GM12873 (cell line): Measurements from ENCODE around the gene RIC1.

ENCODE experiments used
- TF ChIP-seq, protein P1 (sequence below): IDR thresholded peaks from 2 replicates; pipeline ENCODE4 v1.5.1; 2012; ENCODE audit warnings: low read depth, mild to moderate bottlenecking, moderate library complexity, low read length, control low read depth; ENCODE audit not compliant: insufficient read depth; ENCODE audit errors: missing control alignments

The RIC1 gene

DNA sequence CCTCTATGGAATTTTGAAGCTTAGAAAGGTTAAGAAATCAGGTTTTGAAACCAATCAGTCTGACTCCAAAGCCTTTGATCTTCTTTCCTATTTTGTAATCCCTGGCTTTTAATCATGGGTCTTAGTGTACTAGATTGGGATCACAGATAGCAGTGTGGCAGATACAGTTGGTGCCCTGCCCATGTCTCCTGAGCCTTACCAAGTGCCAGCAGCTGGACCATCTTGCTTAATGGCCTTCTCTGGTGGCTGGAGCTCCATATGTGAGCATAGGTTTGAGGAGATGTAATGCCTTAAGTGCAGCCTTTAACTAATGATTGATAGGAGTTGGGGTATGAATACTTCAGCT is 16.7 kb upstream of the RIC1 start:
- TF ChIP-seq, protein P1, sequence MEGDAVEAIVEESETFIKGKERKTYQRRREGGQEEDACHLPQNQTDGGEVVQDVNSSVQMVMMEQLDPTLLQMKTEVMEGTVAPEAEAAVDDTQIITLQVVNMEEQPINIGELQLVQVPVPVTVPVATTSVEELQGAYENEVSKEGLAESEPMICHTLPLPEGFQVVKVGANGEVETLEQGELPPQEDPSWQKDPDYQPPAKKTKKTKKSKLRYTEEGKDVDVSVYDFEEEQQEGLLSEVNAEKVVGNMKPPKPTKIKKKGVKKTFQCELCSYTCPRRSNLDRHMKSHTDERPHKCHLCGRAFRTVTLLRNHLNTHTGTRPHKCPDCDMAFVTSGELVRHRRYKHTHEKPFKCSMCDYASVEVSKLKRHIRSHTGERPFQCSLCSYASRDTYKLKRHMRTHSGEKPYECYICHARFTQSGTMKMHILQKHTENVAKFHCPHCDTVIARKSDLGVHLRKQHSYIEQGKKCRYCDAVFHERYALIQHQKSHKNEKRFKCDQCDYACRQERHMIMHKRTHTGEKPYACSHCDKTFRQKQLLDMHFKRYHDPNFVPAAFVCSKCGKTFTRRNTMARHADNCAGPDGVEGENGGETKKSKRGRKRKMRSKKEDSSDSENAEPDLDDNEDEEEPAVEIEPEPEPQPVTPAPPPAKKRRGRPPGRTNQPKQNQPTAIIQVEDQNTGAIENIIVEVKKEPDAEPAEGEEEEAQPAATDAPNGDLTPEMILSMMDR, result no peak

DNA sequence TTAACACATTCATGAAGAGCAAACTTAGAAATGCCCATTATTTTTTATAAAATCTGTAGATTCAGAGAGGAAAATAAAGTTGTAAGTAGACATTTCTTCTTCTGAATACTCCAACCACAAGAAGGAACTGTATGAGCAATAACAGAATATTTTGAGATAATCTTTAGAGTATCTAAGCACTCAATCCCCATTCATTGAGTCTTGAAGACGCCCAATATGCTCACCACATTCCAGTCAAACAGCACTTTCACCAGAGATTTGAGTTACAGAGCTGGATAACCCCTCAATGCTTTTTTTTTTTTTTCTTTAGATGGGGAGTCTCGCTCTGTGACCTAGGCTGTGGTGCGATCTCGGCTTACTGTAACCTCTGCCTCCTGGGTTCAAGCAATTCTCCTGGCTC is 14.7 kb upstream of the RIC1 start:
- TF ChIP-seq, protein P1, result no peak

DNA sequence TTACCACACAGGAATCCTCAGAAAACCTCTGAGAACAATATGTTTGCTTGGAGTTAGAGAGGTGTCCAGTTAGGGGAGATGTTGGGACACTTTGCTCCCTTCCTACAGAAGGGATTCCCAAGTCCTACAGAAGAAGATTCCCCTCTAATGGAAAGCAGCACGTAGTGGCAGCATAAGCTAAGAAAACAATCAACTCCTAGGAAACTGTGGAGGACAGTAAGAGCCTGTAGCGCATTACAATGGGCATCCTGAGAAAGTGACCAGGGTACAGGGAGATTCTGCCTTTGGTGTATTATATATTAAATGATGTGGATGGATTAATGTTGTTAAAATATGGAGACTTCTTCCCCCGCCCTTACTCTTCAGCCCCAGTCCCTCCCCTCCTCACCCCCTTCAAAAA is 13.9 kb upstream of the RIC1 start:
- TF ChIP-seq, protein P1, result no peak

DNA sequence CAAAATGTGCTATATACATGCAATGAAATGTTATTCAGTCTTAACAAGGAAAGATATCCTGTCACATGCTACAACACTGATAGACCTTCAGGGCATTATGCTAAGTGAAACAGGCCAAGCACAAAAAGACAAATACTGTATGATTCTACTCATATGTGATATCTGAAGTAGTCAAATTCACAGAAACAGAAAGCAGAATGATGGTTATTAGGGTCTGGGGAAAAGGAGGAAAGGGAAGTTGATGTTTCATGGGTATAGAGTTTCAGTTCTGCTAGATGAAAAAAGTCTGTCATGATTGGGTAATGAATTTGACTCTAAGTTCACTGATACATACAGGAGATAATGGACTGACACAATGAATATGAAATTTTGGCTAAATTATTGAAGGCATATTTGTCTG is 11.2 kb upstream of the RIC1 start:
- TF ChIP-seq, protein P1, result no peak

DNA sequence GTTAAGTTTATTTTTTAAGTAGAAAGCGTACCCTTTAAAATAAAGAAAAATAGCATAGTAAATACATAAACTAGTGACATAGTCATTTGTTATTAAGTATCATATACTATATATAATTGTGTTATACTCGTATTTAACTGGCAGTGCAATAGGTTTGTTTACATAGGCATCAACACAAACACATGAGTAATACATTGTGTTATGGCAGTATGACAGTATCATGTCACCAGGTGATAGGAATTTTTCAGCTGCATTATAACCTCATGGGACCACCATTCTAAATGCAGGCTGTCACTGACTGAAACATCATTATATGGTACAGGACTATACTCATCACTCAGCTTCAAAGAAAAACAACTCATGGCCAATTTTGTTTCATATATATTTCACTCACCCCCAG is 8.4 kb upstream of the RIC1 start:
- TF ChIP-seq, protein P1, result no peak

DNA sequence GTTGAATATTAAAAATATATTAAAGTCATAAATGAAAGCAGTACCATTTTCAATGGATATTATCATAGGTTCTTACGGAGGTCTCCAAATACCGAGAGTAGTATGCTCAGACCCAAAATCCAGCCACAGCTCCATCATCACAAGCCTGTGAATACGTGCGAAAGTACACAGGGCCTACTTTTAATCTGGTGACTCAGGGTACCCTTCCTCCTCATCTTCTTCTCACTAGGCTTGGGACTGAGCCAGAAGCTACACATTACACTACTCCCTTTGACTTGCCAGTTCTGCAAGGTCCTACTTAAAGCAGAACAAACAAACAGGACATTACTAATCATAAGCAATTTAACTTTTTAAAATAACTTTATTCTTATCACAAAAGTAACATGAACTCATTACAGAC is 7.6 kb upstream of the RIC1 start:
- TF ChIP-seq, protein P1, result no peak

DNA sequence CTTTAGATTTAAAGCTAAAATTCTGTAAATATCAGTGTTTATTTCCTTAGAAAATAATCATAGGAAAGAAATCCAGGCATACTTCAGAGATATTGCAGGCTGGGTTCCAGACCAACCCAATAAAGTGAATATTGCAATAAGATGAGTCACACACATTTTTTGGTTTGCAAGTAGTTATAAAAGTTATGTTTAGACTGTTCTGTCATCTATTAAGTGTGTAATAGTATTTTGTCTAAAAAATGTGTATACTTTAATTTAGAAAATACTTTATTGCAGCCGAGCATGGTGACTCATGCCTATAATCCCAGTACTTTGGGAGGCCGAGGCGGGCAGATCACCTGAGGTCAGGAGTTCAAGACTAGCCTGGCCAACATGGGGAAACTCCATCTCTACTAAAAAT is 6.9 kb upstream of the RIC1 start:
- TF ChIP-seq, protein P1, result no peak

DNA sequence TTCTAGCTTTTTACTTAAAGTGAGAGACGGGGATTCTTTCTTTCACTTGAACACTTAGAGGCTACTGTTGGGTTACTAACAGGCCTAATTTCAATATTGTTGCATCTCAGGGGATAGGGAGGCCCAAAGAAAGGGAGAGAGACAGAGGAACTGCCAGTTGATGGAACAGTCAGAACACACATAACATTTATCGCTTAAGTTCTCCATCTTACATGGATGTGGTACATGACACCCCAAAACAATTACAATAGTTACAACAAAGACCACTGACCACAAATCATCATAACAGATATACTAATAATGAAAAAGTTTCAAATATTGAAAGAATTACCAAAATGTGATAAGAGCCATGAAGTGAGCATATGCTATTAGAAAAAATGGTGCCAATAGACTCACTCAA is 4.3 kb upstream of the RIC1 start:
- TF ChIP-seq, protein P1, result no peak
